HG03135 (cell line): ENCODE results near the gene IRX3.

Source experiments
- ATAC-seq: cut with Tn5 transposase; IDR thresholded peaks from one replicate; pipeline ENCODE4 v1.9.1; 2021; ENCODE audit warnings: mild to moderate bottlenecking, moderate library complexity; ENCODE audit not compliant: unreplicated experiment

IRX3 gene

DNA sequence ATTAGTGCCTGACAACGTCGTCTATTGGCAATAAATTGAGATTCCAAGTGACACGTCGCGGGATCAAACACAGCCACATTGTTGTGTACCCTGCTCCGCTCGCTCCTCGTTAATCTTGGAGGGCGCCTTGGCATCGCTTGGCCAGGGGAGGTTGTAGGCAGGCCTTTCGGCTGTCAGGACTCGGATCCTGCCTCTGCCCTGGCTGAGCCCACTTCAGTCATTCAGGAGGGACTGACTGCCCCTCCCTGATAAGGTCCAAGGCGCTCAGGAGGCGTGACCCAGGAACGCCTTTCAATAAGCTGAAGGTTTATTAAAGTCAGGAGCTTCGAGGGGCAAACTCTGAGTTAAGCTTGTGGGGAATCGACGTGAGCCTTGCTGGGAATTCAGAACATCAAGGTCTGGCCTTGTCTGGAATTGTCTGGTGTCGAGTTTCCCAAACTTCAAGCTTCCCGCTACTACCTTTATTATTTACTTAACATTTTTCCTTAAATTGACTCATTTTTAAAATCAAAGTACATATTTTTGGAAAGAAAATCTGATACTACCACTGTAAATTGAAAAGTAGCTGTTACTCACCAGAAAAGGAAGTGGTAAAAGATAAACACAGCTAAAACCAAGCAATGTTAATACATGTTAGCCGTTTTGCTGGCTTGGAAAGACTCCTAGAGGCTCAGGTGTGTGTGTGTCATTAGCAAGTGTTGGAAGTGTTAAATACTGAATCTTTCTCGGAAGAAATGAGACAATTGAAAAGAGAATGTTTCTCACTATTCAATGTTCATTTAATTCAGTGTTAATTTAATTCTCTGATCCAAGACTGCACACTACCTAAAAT lies 5.3 kb upstream of the IRX3 start:
- no peak for ATAC-seq

DNA sequence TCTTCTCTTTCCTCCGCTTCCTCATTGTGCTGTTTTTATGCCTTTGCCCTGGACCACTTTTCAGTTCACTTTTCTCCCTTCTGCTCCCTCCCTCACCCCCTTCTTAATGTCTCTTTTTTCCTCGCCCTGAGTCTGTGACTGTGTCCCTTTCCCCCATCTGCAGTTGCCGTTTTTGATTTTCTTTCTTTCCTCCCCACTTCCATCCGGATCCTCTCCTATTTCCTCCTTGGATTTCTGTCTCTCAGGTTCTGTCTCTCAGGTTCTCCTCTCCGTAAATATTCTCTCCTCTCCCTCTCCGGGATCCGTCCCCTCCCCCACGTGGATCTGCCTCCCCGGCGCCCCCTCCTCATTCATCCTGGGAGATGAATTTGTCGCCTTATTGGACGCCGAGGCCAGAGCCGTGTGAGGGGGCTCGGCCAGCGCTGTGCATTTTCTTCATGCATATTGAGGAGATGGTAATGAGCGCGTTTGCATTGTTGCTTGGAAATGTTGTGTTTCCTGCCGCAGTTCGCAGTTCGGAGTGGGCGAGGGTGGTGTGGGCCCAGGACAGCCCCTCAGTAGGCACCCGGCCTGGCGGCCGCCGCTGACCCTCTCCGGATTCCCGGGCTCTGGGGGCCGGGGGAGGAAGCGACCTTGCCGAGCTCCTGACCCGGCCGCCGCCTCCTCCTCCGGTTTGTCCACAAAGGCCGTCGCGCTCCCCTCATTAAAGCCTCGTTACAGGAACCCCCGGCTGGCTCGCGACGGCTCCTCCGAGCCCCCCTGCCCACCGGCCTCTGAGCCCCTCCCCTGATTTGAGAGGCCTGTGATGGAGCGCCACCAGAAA lies 4.5 kb upstream of the IRX3 start:
- no peak for ATAC-seq

DNA sequence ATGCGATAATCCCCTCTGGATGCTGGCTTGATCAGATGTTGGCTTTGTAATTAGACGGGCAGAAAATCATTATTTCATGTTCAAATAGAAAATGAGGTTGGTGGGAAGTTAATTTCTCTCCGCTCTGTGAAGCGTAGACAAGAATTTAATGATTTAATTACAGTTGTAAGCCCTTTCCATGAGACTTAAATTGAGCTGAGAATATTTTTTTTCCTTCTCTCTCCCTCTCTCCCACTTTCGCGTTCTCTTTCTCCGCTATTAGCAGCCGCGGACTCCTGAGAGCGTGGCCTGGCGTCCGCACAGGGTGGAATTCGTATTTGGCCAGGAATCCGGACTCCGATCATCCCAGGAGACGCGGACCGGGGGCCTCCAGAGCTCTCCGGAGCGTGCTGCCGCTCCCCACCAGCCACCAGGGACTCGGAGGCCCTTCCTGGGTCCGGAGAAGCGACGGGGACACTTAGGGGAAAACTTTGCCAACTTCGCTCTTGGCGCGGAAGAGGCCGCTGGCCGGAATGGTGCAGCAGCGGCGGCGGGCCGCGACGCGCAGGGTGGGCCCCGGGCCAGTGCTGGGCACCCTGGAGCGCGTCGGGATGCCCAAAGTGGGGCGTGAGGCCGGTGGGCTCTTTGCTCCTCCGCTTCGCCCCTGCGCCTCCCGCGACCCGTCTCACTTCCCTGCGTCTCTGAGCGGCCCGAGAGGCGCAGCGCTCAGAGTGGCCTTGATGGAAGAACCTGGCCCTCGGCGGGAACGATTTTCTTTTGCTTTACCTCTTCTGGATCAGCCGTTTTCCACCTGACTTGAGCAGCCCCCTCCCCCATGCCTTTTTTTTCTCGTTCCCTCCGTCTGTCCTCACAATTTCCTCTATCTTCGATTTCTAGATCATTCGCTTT lies 3.6 kb upstream of the IRX3 start:
- ATAC-seq, result no peak

DNA sequence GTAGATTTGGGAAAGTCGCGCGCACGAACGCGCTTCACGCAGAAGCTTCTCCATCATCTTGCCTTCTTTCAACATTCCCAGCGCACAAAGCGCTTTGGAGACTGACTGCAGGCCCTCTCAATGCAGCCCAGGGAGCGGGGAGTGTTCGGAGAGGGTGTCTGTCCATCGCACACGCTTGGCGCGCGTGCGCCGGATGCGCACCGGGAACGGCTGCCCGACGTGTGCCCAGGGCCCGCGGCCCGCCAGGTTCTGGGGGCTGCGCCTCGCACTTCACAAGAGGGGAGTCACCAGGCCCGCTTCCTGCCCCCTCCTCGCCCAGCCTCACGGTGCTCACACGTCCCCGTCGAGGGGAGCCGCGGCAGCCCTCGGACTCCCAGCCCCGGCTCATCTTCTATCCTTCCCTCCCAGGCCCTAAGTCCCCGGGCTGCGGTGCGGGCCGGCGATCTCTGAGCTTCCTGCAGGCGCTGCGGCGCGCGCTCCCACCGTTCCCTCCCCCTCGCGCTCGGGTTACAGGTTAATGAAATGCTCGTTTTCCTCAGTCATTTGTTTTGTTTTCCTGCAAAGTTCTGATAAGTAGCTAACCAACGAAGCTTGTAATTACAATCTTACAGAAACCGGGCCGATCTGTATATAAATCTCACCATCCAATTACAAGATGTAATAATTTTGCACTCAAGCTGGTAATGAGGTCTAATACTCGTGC lies 2.8 kb upstream of the IRX3 start:
- ATAC-seq, result no peak

DNA sequence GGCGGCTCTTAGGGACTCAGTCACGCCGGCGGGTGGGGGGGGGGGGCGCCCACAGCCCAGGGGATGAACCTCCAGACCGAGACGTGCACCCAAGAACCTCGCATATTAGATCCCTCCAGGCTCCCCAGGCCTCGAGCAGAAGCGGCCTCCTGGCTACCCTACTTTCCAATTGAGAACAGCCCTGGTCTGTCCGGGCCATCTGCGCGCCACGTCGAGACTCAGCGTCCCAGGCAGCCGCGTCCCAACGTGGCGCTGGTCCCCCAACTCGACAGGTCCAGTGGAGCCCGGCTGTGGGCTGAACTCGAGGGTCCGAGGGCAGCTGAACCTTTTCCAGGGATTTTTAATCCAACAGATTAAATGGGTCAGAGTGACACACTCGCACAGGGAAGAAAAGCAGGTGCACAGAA lies 2.3 kb upstream of the IRX3 start:
- ATAC-seq, result no peak

DNA sequence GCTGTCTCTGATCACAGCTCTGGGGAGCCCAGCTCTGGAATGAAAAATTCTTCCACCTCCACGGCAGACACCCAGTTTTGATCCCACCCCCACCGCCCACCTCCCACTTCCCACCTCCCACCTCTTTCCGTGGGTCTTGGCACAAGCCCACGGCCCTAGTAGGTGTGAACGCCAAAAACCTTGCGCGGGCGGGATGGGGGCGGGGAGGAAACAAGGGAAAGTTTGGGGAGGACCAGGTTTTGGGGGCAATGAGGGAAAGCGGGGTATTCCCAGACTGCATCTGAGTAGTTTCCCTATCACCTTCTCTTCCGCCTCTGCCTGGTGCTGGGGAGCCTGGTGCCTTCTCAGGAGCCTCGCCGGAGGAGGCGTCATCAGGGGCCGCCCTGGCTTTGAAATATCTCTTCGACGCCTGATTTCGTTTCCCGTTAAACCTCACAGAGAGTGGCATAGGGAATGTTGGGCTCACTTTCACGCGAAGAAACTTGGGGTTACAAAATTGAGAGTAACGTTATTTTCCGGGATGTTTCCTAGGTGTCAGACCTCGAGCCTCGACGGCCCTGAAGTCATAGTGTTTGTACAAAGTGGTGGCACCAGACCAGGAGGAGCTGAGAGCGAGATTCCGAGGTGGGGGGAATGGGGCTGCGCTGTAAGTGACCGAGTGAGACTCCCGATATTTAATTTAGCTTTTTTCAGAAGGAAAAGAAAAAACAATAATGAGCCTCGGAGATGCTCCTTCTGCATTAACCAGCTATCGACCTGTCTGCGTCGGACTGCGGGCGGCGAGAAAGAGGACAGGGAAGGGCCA lies 1.6 kb upstream of the IRX3 start:
- no peak for ATAC-seq

DNA sequence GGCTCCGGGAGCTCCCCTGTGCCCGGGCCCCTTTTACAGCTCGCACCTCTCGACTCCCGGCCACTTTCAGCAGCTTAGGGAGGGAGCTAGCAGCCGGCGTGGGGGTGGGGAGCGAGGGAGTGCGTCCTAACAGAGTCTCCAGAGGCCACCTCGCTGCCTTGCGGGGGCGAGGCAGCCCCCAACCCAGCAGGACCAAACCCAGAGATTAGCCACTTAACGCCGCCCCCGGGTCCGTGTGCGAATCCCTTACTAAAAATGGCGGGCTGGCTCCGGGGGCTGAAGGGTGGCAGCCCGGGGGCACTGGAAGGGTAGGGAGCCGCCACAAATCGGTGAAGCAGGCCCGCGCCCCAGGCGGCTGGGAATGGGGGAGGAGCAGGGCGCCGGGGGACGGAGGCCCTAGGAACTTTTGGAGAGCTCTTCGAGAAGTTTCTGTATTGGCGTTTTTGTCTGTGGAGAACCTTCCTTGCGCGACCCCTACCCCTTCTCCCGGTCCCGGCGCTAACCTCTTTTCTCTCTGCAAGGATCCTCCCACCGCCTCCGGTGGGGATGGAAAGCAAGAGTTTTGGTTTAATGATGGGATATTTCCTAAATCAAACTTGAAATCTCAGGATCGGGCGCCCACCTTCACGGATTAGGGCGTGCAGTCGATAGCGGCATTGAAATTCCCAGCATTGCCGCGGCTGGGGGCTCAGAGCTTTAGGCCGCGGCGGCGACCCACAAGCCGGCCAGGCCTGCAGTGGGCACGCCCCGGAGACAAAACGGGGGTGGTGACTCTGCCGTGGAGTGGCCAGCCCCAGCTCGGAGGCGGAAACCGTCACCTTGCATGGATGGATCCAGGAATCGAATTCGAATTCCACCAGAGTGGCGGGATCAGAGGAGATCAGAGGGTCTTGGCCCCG lies 793 bp upstream of the IRX3 start:
- no peak for ATAC-seq

DNA sequence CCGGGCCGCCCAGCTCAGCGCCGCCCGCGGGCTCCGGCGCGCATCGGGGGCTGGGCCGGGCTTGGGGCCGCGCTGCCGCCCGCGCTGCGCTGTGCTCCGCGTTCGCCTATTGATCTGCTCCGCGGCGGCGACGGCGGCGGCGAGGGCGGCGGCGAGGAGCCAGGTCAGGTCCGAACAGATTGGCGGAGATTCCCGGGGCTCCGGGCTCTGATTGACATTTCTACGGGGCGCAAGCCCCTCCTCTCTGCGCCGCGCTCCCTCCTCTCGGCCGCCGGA lies 559 bp downstream of the IRX3 start:
- ATAC-seq, result no peak

DNA sequence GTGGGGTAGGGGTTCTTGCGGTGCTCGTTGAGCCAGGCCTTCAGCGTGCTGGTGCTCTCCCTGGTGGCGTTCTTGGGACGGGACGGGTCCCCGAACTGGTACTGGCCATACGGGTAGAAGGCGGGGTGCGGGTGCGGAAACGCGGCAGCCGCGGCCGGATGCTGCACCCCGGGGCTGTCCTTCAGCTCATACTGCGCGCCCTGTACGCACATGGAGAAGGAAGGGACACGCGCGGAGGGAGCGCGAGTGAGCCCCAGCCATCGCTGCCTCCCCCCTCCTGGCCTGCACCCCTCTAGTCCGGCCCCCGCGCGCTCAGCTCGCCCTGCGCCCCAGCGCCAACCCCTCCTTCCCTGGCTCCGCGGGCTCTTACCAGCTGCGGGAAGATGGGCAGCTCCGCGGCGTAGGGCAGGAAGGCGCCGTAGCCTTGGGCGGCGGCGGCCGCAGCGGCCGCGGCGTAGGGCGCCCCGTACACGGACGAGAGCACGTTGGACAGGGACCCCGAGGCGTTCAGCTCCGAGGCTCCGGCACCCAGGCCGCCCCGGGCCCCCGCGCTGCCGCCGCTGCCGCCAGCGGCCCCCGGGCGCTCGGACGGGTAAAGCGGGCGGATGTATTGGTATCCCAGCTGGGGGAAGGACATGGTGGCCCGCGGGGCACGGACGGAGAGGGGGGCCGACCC lies 1.0 kb downstream of the IRX3 start:
- no peak for ATAC-seq

DNA sequence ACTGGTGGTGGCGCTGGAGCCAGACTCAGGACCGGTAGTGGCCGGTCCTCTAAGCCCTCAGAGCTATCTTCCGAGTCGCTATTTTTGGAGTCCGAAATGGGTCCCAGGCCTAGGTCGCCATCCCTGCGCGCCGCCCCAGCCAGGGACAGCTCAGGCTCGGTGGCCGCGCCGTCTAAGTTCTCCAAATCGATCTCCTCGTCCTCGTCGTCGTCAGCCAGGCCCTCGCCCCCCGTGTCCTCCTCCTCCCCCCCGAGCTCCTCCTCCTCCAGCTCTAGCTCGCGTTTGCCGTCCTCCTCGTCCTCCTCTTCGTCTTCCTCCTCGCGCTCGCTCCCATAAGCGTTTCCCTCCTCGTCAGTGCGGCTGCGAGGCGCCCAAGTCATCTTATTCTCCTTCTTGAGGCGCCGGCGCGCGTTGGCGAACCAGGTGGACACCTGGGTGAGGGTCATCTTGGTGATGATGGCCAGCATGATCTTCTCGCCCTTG lies 1.6 kb downstream of the IRX3 start:
- ATAC-seq, result no peak

DNA sequence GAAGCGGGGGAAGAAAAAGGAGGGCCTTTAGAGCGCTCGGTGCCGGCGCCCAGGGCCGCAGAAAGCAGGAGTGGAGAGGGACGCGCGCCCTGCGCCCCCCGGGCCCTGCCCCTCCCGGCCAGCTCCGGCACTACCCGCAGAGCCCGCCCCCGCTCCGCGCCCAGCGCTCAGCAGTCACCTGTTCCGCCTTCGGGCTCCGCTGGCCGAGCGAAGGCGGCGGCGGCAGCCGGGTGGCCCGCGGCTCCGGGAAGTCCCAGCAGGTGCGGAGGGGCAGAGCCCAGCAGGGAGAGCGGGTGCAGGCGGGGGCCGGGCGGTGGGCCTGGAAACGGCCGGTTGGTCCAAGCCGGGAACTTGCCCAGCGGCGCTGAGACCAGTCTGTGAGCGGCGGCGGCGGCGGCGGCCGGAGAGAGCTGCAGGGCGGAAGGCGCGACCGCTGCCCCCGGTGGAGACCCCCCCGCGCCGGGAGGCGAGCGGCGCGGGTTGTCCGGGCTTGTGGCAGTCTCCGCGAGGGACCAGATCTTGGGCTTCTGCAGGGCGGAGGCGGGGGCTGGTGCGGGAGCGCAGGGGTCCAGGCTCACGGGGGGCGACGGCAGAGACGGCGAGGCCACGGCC lies 2.2 kb downstream of the IRX3 start:
- no peak for ATAC-seq

DNA sequence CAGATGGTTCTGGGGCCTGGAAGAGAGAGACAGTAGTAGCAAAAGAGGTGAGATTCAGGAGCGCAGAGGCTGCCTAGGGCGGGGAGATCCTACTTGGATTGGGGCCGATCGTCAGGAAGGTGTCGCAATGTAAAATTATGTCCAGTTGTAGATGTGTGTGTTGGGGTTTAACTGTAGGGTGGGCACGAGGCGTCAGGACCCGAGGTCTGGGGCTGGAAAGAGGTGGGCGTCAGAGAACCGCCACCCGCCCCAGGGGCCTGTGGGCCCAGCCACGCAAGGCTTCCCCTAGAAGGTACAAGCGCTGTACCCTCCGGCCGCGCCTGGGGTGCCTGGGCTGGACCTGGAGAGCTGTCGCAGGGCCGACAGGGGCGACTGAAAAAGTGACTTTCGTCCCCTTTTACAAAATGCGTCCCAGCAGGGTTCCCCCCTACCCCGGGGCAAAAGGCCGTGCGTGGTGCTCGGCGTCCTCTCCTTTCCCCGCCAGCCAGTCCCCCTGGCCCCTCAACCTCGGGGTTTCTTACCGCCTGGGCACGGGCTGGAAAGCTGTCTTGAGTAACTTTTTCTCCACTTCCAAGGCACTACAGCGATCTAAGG lies 2.8 kb downstream of the IRX3 start:
- ATAC-seq, result no peak

DNA sequence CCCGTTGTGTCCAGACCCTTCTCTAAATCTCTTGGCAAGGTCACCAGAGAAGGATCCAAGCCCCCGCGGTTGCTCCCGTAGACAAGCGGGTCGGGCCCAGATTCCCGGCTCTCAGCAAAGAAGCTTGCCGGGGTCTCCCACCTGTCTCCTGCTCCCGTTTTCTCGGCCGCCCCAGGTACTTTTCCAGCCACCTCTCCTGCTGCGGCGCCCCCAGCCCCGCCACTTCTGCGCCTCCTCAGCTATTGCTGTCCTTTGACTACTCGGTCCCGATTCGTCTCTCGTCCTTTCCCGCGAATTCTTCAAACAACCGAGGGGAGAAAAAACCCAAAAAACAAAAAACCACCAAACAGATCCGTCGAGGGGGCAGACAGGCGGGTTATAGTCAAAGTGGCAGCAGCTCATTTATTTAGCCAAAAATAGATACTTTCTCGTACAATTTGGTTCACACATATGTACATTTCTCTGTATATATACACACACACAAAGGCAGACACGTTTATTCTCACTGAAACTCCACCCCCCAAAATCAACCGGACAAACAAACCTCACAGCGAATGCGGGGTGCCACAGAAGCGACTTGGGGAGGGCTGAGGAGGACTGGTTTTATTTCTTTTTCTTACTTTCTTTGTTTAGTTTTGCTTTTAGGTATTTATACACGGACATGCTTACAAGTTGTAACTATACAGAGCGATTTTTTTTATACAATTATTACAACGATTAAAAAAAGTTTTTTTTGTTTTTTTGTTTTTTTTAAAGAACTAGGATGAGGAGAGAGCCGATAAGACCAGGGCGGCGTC lies 3.5 kb downstream of the IRX3 start:
- no peak for ATAC-seq

DNA sequence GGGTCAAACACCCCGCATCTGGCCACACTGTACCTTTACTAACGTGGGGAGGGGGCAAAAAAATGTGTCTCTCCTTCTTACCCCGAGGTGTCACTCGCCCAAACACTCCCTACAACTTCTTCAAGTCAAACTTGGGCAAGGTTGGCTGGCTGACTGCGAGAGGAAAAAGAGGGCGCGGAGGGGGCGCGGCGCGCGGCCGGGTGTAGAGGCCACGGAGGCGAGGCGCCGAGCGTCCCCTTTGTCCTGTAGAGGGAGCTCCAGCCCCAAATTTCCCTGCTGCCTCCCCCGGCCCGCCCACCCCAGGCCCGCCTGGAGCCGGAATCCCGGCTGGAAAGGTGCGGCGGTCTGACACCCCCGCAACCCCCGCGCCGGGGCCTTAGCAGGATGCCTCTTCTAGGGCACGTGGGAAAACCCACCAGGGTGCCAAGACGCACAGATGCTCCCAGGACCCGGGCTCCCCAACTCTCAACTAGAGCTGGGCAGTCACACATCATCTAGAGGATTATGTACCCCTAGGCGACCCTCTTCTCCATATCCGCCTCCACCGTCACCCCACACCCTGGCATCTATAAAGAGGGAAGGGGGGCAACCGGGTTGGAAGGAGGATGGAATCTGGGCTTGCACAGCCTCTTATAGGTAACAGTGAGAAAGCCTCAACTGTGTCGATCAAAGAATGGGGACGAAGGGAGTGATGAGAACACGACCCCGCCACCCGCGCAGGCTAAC lies 4.2 kb downstream of the IRX3 start:
- ATAC-seq, result no peak

DNA sequence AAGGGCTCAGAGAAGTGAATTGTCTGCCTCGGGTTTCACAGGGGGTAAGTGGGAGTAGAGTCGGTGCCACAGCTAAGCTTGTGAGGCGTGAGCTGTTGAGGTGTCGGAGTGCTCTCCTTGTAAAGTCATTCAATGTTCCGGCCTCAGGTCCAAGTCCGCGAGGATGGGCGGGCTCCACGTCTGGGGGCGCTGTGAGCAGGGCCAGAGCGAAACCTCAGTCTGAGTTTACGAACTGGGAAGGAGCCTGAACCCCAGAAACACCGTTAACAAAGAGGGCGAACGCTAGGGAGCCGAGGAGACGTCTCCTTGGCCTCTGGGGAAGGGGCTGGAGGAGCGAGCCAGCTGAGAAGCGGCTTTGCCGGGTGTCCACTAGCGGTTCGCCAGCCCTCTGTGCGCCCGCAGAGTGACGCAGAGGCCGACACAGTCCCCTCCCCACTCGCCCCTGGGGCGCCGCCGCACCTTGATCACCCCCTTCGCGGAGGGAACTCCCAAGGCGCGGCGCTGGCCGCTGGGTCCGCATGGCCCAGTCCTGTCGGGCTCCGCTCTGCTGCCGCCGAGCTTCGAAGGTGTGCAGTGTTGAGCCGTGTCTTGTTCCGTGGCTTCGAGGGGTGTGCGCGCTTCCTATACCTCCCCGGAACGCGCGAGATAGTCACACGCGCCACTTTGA lies 4.9 kb downstream of the IRX3 start:
- ATAC-seq, result no peak

DNA sequence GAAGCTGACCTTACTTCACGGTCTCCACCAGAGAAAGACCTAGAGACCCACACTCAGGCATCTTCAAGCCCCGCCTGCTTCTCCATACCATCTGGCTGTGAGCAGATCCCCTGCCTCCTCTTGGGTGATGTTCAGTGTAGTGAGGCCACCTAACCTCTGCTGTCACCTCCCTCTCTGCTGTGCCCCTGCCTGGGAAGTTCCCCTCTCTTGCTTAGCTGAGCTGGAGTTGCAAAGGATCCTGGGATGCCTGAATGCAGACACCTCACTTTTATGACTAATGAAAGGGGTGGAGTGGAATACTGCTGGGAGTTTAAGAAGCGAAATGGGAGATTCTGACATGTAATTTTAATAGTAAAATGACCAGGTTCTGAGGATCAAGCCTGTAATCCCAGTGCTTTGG lies 5.8 kb downstream of the IRX3 start:
- ATAC-seq, result no peak
